Left forelimb (tissue), 1 donor: ENCODE measurements around the gene CAPS.

Experiments used
- DNase-seq: peaks from one replicate; pipeline ENCODE4 v3.0.0-alpha.2; 2018; ENCODE audit warnings: low spot score

CAPS gene

DNA sequence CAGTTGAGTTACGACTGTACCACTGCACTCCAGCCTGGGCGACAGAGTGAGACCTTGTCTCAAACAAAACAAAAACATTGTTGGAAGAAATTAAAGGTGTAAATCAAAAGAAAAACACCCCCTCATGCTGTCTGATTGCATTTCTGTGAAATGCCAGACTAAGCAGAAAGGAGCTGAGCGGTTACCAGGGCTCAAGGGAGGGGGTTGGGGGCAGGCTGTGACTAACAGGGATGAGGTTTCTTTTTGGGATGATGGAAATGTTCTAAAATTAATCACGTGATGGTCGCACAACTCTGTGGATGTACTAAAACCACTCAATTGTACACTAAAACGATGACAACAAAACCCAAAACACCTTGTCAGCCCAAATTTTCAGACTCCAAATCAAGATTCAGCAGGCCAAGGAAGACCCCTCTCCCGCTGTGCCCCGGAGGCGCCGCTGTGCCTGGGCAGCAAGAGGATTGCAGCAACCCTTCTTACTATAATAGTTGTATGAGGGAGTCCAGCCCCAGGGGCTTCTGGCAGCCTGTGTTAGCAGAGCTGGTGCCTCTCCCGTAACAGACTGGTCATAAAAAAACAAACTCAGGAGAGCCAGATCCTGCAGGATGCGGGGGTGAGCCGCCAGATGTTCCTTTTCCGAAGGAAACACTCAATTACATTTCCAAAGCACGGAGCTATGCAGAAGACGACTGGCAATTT, 20.9 kb downstream of the CAPS start:
- no peak for DNase-seq

DNA sequence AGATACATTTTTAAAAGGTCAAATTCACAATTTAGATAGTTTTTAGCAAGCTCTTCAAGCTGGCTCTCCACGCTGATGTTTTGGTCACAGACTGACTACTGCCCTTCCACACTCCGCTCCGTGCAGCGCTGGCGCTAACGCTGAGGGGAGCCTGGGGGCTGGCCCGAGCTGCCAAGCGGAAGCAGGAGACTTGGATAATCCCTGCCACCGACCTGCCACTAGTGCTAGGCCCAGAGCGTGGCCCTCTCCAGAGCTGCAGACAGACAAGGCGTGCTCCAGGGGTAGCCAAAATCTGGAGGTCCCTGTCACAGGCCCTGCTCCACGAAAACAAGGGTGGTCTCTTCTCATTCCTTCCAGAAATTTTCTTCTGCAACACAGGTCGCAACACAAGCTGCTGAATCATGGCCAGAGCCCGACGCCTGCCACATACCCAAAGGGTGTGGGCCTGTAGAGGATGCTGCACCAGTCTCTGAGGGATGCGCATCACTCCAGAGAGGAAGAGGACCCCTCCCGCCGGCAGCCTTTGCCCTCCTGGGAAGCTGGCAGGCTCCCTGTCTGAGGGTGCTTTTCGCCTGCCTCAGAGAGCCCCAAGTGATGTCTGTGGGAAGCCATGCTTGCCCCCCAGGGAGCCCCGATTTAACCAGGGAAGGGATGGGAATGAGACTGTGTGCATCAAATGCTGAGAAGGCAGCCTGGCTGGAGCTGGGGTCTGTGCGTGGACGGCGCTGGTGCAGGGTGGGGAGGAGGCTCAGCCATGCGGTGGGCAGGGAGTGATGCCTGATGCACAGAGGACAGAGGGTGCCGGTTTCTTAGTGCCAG, 21.6 kb downstream of the CAPS start:
- no peak for DNase-seq

DNA sequence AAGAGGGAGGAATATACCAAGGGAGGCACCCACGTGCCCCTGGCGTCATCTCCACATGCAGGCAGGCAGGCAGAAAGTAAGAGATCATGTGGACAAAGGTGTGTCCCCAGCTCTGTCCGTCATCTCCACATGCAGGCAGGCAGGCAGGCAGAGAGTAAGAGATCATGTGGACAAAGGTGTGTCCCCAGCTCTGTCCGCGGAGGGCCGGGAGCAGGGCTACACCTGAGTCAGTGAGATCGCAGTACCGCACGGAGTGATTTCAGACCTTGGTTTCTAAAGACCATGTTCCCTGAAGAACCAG, 22.2 kb downstream of the CAPS start:
- DNase-seq = no peak

DNA sequence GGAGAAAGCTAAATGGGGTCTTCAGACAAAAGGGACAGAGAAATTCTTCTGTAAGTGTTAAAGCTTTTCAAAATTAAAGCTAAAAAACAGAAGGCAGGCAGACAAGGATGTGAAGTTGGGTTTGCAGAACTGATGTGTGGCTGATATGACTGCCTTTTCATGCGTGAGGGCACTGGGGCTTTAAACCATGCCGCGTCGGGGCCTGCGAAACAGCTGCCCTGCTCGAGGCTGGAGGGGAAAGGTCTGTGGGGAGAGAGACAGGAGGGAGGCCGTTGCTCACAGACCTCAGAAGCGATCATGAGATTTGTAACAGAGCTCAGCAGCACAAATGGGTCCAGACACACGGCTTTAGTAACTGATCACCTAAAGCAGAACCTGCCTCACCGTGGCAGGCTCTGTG, 23.5 kb downstream of the CAPS start:
- DNase-seq = no peak

DNA sequence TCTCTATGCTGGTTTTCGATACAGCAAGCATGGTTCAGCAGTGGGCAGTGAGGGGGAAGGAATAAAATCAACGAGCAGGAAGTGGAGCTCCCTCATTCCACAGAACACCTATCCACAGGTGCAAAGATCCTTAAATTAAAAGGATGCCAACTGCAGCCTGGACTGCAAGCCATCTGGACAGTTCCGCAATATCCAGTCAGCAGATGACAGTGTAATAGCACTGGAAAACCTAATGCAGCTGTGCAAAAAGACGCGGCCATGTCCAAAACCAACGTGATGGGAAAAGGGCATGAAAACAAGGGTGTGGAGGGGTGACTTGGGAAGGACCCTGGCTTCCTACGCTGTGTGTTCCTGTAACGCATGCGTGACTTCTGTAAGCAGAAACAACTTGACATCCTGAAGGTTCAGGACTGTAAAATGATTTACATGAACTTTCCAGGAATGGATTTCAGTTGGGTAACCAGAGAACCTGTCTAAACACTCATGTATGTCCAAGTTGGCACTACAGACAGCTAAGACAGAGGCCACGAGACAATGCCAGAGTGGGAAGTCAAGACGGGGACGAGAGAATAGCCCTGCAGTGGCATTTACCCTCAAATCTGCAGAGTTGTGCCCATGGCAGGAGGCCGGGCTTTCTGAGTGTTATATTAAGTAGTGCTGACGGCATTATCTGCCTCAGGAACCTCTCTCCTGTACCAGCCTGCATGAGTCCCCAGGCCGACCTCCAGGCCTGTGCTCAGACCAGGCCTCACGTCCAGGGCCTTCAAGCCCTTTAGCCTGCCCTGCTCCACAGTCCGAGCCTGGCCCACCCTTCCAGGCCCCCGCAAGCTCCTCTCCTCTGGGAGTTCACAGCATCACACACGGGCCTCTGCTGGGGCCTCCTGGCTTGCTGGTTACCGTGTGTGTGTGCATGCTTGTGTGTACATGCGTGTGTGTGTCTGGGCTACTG, 26.5 kb downstream of the CAPS start:
- DNase-seq = no peak

DNA sequence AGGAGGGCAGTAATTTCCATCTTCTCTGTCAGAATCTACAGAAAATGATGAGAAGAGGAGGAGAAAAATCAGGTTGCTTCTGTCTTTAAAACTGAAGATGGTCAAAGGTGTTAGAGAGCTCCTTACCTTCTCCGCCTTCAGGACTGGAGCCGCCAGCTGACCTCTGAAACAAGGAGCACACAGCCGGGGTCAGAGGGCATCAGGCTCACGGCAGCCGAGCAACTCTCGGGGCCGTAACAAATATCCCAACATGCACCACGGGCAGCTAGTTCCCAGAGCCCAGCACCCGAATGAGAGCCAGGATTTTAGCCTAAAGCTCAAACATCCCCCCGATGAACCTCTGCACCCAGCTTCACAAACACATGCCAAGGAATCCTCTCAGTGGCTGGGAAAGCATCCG, 27.6 kb downstream of the CAPS start:
- no peak for DNase-seq

DNA sequence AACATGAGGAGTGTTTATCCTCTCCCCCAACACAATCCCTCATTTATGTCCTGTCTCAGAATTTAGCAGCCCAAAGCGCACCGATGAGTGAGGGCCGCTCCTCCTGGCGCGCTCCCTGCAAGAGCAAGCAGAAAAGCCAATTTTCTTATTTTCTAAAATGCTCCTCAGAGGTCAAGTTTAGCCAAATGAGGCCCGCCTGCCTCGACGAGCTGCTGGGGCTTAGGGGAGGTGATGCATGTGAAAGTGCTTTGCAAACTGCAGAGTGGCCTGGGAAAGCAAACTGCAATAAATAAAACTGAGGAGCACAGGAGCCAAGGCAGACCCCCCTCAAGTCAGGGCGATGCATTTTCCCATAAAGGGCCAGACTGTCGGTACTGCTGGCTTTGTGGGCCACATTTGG, 29.0 kb downstream of the CAPS start:
- no peak for DNase-seq

DNA sequence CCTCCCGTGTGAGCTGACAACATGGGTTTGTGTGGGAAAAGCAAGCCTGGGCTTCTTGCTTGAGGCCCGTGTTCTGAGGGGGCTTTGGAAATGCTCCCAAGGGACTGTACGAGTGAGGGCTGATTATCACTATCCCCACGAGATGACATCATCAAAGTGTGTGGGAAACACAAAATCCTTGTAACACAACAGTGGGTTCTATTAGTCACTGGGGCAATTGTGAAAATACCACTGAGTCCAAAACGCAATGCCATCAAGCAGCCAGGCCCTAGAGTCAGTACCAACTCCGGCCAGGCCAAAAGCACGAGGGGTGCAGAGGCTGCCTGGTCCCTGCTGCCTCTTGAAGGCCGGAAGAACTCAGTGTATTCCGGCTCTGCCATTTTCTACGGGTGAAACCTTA, 29.6 kb downstream of the CAPS start:
- DNase-seq = no peak

DNA sequence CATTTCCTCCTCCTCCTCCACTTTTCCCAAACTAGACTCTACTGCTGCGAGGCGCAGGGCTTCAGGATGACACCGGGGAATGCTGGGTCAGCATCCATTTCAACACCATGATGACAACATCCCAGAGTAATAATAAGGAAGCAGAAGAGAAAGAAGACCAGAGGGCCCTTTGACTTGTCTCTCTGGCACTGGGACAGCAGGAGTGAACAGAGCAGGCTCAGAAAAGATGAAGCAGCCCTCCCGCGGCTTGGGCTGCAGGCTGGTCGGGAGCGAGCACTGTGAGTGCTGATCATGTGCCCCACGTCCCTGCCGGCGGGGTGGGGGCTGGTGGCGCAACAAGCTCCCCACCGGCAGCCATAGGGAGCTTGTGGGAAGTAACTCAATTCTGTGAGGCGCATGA, 33.4 kb downstream of the CAPS start:
- DNase-seq = no peak

DNA sequence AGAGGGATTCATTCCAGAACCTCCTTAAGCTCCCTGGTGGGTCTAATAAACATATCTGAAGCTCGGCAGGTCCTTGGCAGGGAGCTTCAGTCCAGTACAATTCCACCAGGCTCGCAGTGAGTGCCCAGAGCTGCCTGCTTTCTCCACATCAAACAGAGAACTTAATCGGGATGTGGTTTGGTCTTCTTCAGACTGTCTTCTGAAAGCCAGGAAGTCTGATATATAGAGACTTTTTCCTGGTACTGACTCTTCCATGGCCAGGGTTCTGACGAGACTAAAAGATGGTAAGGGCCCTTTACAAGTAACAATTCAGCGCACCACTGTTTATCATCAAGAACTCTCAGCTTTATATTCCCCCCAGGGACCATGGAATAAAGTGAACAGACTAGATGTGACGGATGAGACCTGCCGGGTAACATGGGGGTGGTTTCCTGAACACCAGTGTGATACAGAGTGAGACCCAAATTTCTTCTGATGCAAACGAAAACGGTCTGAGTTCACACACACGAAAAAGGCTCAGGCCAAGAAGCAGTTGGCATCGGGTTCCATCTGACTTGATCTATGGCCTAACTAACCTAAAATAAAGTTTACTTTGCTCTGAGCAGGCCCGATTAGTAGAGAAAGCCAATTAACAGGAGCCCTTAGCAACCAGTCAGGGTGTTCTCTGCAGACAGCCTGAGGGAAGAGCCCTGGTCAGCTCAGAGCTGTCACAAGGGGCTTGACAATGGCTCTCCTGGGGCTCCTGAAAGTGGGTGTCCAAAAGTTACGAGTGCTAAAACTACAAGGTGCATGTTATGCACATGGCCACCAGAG, 34.9 kb downstream of the CAPS start:
- DNase-seq = no peak

DNA sequence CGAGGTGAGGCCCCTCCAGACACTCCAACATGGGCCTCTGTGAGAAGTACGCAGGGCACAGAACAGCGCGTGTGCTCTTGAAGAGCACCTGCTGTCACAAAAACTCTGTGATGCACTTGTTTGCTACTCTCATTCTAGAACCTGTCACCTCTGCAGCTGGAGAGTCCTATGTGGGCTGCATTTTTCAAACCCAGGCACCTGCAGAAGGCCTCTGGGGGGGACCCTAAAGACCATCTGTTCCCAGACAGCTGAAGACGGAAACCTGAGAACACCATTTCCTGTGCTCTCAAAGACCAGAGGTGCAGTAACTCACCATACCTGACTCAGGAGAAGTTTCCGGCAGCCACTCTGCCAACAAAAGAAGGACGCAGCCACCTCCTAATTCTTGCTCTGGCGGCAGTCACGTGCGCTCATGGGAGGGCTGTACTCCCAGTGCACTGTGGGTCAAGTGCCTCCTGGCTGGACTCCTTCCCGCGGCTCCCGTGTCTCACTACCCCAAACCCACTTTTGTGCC, 35.8 kb downstream of the CAPS start:
- DNase-seq = no peak

DNA sequence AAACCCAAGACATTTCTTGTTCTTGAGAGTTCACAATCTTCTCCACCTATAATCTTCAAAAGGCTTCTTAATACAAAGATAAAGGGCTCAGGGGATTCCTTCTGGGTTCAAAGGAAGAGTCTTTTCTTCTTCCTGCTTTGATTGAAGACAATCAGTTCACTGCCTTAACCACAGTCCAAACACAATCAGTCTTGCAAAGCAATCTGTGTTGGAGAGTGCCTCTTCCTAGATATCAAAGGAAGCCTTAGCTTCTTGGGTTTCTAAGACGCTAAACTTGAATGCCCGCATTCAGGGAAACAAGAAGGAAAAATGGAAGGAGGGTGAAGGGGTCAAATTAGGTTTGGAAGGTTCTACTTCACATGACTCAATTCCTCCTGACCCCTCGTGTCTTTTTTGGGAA, 36.7 kb downstream of the CAPS start:
- no peak for DNase-seq

DNA sequence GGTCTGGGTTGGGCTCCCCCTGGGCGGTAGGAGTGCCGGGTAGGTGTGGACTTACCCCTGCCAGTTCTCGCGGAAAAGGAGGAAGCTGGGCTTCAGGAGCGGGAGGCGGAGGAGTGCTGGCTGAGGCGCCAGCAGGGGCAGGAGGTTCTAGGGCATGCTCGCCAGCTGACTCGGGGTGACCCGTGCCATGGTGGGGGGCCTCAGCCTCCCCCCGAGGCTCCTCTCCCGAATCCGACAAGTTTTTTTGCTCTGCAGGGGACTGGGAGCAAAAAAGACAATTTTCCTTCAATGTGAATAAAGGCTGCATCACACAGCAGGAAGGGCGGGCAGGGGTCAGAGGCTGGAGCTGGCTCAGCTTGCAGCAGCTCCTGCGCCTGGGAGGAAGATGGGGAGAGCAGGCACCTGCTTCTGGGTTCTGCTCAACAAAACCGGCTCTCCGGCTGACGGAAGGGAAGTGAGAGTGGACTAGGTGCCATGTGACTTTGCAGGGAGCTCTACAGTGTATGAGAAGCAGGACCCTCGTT, 37.3 kb downstream of the CAPS start:
- no peak for DNase-seq

DNA sequence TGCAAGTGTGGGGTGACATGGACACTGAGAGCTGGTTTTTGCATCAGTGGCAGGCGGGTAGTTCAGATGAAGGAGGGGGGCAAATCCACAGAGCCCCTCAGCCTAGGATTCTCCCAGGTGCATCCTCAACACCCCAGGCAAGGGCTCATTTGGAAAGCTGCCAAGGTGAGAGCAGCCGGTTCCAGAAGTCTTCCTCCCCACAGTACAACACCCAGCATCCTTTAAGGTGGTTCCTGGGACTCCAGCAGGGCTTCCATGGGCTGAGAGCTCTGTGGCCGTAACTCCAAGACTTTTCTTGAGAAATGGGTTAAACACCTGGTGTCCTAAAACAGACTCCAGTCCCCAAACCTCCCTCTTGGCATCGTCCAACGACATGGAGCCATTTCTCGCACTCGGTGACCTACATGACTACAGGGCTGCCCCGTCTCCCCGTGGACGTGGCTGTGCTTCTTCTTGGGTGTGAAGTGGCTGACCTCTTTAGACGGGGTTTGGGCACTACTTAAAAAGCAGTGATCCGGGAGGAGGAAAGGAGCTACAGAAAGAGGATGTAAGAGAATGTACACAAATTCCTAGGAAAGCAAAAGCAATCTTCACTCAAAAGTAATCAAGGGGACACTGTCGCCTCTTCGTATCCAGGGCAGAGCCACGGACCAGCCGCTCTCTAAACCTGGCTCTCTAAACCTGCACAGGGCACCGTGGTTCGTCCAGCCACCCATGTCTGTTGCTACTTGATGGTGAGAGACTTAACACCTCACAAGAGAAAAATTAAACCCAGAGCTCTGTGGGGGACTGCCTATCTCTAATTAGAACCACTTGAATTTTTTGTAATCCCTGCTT, 38.4 kb downstream of the CAPS start:
- no peak for DNase-seq

DNA sequence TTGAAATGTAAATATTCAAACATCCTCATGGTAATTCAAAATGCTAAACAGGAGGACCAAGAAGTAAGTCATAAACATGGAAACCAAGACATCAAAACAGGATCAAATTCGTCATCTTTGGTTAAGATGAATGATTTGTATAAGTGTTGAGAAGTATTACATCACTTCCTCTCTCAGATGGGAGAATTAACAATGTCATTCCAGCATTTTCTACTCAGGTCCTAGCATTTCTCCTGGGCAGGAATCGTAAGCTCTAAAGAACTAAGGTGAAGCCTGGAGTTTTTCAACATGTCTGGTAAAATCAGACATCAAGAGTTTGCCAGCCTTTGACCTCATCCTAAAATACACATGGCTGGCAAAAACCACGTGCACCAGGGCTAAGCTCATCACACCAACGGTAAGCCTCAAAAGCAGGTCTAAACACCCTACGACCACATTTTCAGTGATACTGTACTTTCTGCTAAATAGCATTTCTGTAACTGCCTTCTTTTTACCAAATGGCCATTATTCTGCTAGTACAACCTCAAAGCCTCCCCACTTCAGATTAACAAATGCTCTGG, 39.1 kb downstream of the CAPS start:
- no peak for DNase-seq

DNA sequence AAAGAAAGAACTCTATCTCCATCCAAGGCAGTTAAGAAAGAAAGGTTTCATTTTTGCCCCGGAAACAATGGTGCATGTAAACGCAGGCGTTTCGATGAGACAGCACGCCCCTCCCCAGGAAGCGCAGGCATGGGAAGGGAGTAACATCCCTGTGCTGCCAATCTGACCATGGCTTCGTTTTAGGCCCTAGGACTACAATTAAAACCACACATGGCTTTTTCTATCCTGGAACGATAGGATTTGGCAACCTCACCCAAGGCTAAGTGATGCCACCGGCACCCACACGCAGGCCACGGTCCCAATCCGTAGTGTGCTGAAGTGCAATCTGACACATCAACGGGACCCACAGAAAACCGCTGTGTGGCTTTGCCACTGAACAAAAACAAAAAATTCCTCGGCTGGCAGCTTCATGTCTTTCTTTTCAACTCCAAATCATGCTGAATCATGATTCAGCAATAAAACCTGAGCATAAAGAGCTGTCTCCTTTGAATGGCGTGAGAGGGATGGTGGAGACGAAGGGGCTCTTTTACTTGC, 39.7 kb downstream of the CAPS start:
- no peak for DNase-seq

DNA sequence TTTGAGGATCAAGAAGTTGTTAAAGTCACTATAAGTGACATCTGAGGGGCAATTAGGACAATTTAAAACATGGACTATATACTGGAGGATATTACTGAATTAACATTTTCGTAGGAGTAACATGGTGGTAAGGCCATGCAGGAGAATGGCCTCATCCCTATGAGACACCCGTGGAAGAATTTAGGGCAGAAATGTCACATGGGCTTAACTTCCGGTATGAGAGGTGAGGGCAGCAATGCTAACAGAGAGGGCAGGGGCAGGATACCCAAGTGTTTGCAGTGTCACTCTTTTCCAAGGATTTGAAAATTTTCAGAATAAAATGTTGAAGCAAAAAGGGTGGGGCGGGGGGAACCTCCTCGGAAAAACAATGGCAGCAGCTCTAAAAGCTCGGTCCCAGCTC, 40.2 kb downstream of the CAPS start:
- no peak for DNase-seq

DNA sequence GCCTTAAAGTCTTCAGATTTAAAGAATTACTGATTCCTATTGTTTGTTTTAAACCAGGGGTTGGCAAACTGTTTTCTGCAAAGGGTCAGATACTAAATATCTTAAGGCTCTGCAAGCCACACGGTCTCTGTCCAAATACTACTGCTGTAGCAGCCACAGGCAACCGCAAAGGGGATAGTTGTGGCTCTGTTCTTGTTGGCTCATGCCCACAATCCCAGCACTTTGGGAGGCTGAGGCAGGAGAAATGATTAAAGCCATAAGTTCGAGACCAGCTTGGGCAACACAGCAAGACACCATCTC, 41.5 kb downstream of the CAPS start:
- DNase-seq = no peak

DNA sequence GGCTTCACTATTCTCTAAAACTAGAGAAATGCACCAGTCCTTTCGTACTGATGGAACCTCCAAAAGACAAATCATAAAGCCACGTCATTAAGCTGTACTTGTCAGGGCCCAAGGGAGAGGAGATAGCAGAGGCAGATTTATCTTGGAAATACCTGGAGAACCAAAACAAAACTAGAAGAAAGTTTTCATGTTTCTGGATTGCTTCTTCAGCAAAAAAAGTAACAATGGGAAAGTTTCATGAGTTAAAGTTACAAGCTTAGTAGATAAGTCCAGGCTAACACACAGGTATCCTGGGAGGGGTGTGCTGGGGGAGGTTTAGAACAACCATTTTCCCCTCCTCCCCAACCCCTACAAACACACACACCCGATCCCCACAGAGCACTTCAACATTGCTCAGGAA, 42.3 kb downstream of the CAPS start:
- DNase-seq = no peak

DNA sequence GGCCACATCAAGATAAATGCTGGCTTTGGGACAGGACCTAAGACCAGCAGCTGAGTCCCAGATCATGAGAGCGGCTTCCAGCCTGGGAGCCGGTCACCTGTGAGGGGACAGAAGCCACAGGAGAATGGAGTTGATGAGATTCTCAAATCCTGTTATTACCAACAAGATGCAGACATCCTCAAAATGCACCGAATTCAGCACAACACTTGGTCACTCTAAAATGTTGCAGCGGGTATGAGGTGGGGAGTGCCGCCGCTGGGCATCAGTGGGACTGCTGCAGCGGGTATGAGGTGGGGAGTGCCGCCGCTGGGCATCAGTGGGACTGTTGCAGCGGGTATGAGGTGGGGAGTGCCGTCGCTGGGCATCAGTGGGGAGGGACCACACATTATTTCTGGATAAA, 42.7 kb downstream of the CAPS start:
- DNase-seq = no peak
